GM13977 (cell line): Measurements from ENCODE around the gene CD7.

Experiments
- DNase-seq: peaks from one replicate; pipeline ENCODE4 v3.0.0; 2012; ENCODE audit warnings: low spot score
- CTCF ChIP-seq: IDR thresholded peaks from 2 replicates; pipeline ENCODE4 v1.5.1; 2012; ENCODE audit warnings: mild to moderate bottlenecking, control low read depth; ENCODE audit not compliant: insufficient read depth; ENCODE audit errors: extremely low read depth, missing control alignments
- in situ Hi-C: fragments of 300-500 bp; cut with MboI; formaldehyde crosslinking; loops from one replicate; pipeline ENCODE4 v1.12.0; 2022; ENCODE audit warnings: low sequenced_read_pairs, low pct_unique_long_range_greater_than_20kb, mixed read lengths, inconsistent platforms; ENCODE audit not compliant: unreplicated experiment

Gene CD7

GRCh38 chr17:82346342-82347300 lies 29.2 kb upstream of the CD7 start:
- TF ChIP-seq CTCF: no peak
- in situ Hi-C loops: no loop called here
- DNase-seq: no peak

- in situ Hi-C loops: no loop called here
- DNase-seq: no peak
- TF ChIP-seq CTCF: no peak
These were observed 28.0 kb upstream of the CD7 start for GRCh38 chr17:82345151-82345976.

- TF ChIP-seq CTCF: no peak
- DNase-seq: no peak
- in situ Hi-C loops: no loop called here
These were observed 26.9 kb upstream of the CD7 start for GRCh38 chr17:82344175-82344907.

GRCh38 chr17:82343560-82343959 lies 26.2 kb upstream of the CD7 start:
- no peak for DNase-seq
- no peak for TF ChIP-seq CTCF
- in situ Hi-C loops: no loop called here

GRCh38 chr17:82342361-82343079 lies 25.1 kb upstream of the CD7 start:
- TF ChIP-seq CTCF: no peak
- no peak for DNase-seq
- in situ Hi-C loops: no loop called here
